ENCODE results near the gene ORC5. TPM values are rescaled to one million over a fixed set of nuclear protein-coding genes. Genes with fewer than 3 reads are reported as not detected.
"Not testable (repeated sequence)": the region's sequence is repeated elsewhere in the genome, so short reads cannot be mapped to it uniquely, and the experiment has no call there.

The ORC5 gene
- total RNA-seq, 2 experiments from 2014 or later = 21.2 to 24.8 TPM

GRCh38 chr7:104179178-104179577, 28.6 kb downstream of the ORC5 start:
- no peak for ATAC-seq

GRCh38 chr7:104177565-104178083, 30.2 kb downstream of the ORC5 start:
- CTCF ChIA-PET; H3K27me3 Mint-ChIP-seq (ENCODE audit: low read depth); H3K4me3 Mint-ChIP-seq; H3K4me1 Mint-ChIP-seq (ENCODE audit: low read depth); DNase-seq; POLR2A ChIA-PET; H3K27ac Mint-ChIP-seq; ATAC-seq: not testable (repeated sequence)
- H3K9me3 Mint-ChIP-seq (ENCODE audit: insufficient read depth) = peaks cover 20% of the 10 kb centered on the region
- peaks cover 53% of the 10 kb centered on the region for H3K36me3 Mint-ChIP-seq (ENCODE audit: low read depth)

More at GRCh38 chr7:104179178-104179577, 28.6 kb downstream of the ORC5 start:
- no peaks in the 10 kb centered on the region for H3K27me3 Mint-ChIP-seq (ENCODE audit: low read depth)
- POLR2A ChIA-PET = no interaction called here
- DNase-seq = no peak
- peaks cover 20% of the 10 kb centered on the region for H3K9me3 Mint-ChIP-seq (ENCODE audit: insufficient read depth)
- no peak overlapping the region for H3K4me3 Mint-ChIP-seq
- H3K27ac Mint-ChIP-seq = no peak overlapping the region
- H3K4me1 Mint-ChIP-seq (ENCODE audit: low read depth) = no peaks in the 10 kb centered on the region
- peaks cover 65% of the 10 kb centered on the region for H3K36me3 Mint-ChIP-seq (ENCODE audit: low read depth)
- CTCF ChIA-PET = no interaction called here

- ATAC-seq (no peak), DNase-seq (no peak)
- CTCF ChIA-PET = no interaction called here
- Mint-ChIP-seq H3K27ac (no peak overlapping the region), H3K27me3 (ENCODE audit: low read depth) (no peaks in the 10 kb centered on the region), H3K9me3 (ENCODE audit: insufficient read depth) (peaks cover 20% of the 10 kb centered on the region), H3K4me3 (no peak overlapping the region), H3K36me3 (ENCODE audit: low read depth) (peaks cover 47% of the 10 kb centered on the region), H3K4me1 (ENCODE audit: low read depth) (no peaks in the 10 kb centered on the region)
- POLR2A ChIA-PET = no interaction called here
These were observed 31.5 kb downstream of the ORC5 start for GRCh38 chr7:104176332-104176731.

- Mint-ChIP-seq H3K9me3 (ENCODE audit: insufficient read depth) (peaks cover 16% of the 10 kb centered on the region), H3K4me1 (ENCODE audit: low read depth) (no peaks in the 10 kb centered on the region), H3K36me3 (ENCODE audit: low read depth) (peaks cover 47% of the 10 kb centered on the region), H3K27me3 (ENCODE audit: low read depth) (no peaks in the 10 kb centered on the region), H3K27ac (no peak overlapping the region), H3K4me3 (no peak overlapping the region)
- ATAC-seq (no peak), DNase-seq (no peak)
- POLR2A ChIA-PET = no interaction called here
- CTCF ChIA-PET = no interaction called here
These were observed 32.3 kb downstream of the ORC5 start for GRCh38 chr7:104175361-104175984.

- DNase-seq = no peak
- H3K36me3 Mint-ChIP-seq (ENCODE audit: low read depth) = peaks cover 42% of the 10 kb centered on the region
- peaks cover 12% of the 10 kb centered on the region for H3K9me3 Mint-ChIP-seq (ENCODE audit: insufficient read depth)
- no peak overlapping the region for H3K27ac Mint-ChIP-seq
- ChIA-PET CTCF (no interaction called here), POLR2A (no interaction called here)
- no peaks in the 10 kb centered on the region for H3K27me3 Mint-ChIP-seq (ENCODE audit: low read depth)
- H3K4me3 Mint-ChIP-seq = no peak overlapping the region
- no peaks in the 10 kb centered on the region for H3K4me1 Mint-ChIP-seq (ENCODE audit: low read depth)
- ATAC-seq = no peak
These were observed 33.0 kb downstream of the ORC5 start for GRCh38 chr7:104174798-104175197.

GRCh38 chr7:104162081-104162480, 45.7 kb downstream of the ORC5 start:
- H3K27ac Mint-ChIP-seq = no peak overlapping the region
- ATAC-seq (no peak), DNase-seq (no peak)
- H3K27me3 Mint-ChIP-seq (ENCODE audit: low read depth) = no peaks in the 10 kb centered on the region
- ChIA-PET CTCF (interaction anchor here (1.4 kb wide), 1 partner anchor 587 kb away, joined by 3 read pairs; no protein-coding TSS in a partner anchor), POLR2A (no interaction called here)
- no peaks in the 10 kb centered on the region for H3K9me3 Mint-ChIP-seq (ENCODE audit: insufficient read depth)
- H3K4me1 Mint-ChIP-seq (ENCODE audit: low read depth) = no peaks in the 10 kb centered on the region
- H3K4me3 Mint-ChIP-seq = no peak overlapping the region
- H3K36me3 Mint-ChIP-seq (ENCODE audit: low read depth) = peaks cover 25% of the 10 kb centered on the region

GRCh38 chr7:104161244-104161643, 46.6 kb downstream of the ORC5 start:
- H3K4me3 Mint-ChIP-seq = no peak overlapping the region
- peaks cover 1% of the 10 kb centered on the region for H3K4me1 Mint-ChIP-seq (ENCODE audit: low read depth)
- DNase-seq (no peak), ATAC-seq (no peak)
- H3K27me3 Mint-ChIP-seq (ENCODE audit: low read depth) = no peaks in the 10 kb centered on the region
- no peak overlapping the region for H3K27ac Mint-ChIP-seq
- H3K36me3 Mint-ChIP-seq (ENCODE audit: low read depth) = peaks cover 23% of the 10 kb centered on the region
- CTCF ChIA-PET = no interaction called here
- no peaks in the 10 kb centered on the region for H3K9me3 Mint-ChIP-seq (ENCODE audit: insufficient read depth)
- POLR2A ChIA-PET = no interaction called here

GRCh38 chr7:104160375-104160774, 47.4 kb downstream of the ORC5 start:
- ChIA-PET CTCF (interaction anchor here (0.7 to 1.2 kb wide), 4 partner anchors 22 to 586 kb away, joined by 3 to 5 read pairs (median 3); no protein-coding TSS in a partner anchor), POLR2A (no interaction called here)
- Mint-ChIP-seq H3K27ac (no peak overlapping the region), H3K27me3 (ENCODE audit: low read depth) (no peaks in the 10 kb centered on the region), H3K9me3 (ENCODE audit: insufficient read depth) (no peaks in the 10 kb centered on the region), H3K4me3 (no peak overlapping the region), H3K36me3 (ENCODE audit: low read depth) (peaks cover 23% of the 10 kb centered on the region), H3K4me1 (ENCODE audit: low read depth) (peaks cover 1% of the 10 kb centered on the region)
- ATAC-seq (no peak), DNase-seq (no peak)

GRCh38 chr7:104156842-104157277, 51.0 kb downstream of the ORC5 start:
- ATAC-seq = no peak
- Mint-ChIP-seq H3K9me3 (ENCODE audit: insufficient read depth) (no peaks in the 10 kb centered on the region), H3K4me1 (ENCODE audit: low read depth) (peaks cover 1% of the 10 kb centered on the region), H3K4me3 (no peak overlapping the region), H3K36me3 (ENCODE audit: low read depth) (peaks cover 8% of the 10 kb centered on the region), H3K27me3 (ENCODE audit: low read depth) (no peaks in the 10 kb centered on the region), H3K27ac (no peak overlapping the region)
- no peak for DNase-seq
- ChIA-PET POLR2A (no interaction called here), CTCF (no interaction called here)

GRCh38 chr7:104153287-104153686, 54.5 kb downstream of the ORC5 start:
- Mint-ChIP-seq H3K4me1 (ENCODE audit: low read depth) (peaks cover 1% of the 10 kb centered on the region), H3K36me3 (ENCODE audit: low read depth) (no peaks in the 10 kb centered on the region), H3K4me3 (no peak overlapping the region), H3K27ac (no peak overlapping the region), H3K27me3 (ENCODE audit: low read depth) (no peaks in the 10 kb centered on the region), H3K9me3 (ENCODE audit: insufficient read depth) (no peaks in the 10 kb centered on the region)
- ATAC-seq = no peak
- no peak for DNase-seq
- ChIA-PET POLR2A (no interaction called here), CTCF (no interaction called here)

GRCh38 chr7:104152468-104152867, 55.3 kb downstream of the ORC5 start:
- ChIA-PET POLR2A (no interaction called here), CTCF (no interaction called here)
- Mint-ChIP-seq H3K4me1 (ENCODE audit: low read depth) (peaks cover 1% of the 10 kb centered on the region), H3K4me3 (no peak overlapping the region), H3K27ac (no peak overlapping the region), H3K27me3 (ENCODE audit: low read depth) (no peaks in the 10 kb centered on the region), H3K36me3 (ENCODE audit: low read depth) (no peaks in the 10 kb centered on the region), H3K9me3 (ENCODE audit: insufficient read depth) (no peaks in the 10 kb centered on the region)
- DNase-seq (no peak), ATAC-seq (no peak)

- DNase-seq (no peak), ATAC-seq (no peak)
- Mint-ChIP-seq H3K36me3 (ENCODE audit: low read depth) (no peaks in the 10 kb centered on the region), H3K27me3 (ENCODE audit: low read depth) (no peaks in the 10 kb centered on the region), H3K27ac (no peak overlapping the region), H3K4me1 (ENCODE audit: low read depth) (no peaks in the 10 kb centered on the region), H3K4me3 (no peak overlapping the region), H3K9me3 (ENCODE audit: insufficient read depth) (no peaks in the 10 kb centered on the region)
- ChIA-PET POLR2A (no interaction called here), CTCF (interaction anchor here (1.0 kb wide), 1 partner anchor 577 kb away, joined by 3 read pairs; no protein-coding TSS in a partner anchor)
These were observed 57.3 kb downstream of the ORC5 start for GRCh38 chr7:104150470-104150869.

GRCh38 chr7:104149822-104150221, 58.0 kb downstream of the ORC5 start:
- H3K27me3 Mint-ChIP-seq (ENCODE audit: low read depth) = no peaks in the 10 kb centered on the region
- H3K4me1 Mint-ChIP-seq (ENCODE audit: low read depth) = no peaks in the 10 kb centered on the region
- CTCF ChIA-PET = no interaction called here
- no peak overlapping the region for H3K4me3 Mint-ChIP-seq
- POLR2A ChIA-PET = no interaction called here
- H3K36me3 Mint-ChIP-seq (ENCODE audit: low read depth) = peaks cover 2% of the 10 kb centered on the region
- no peaks in the 10 kb centered on the region for H3K9me3 Mint-ChIP-seq (ENCODE audit: insufficient read depth)
- ATAC-seq (no peak), DNase-seq (no peak)
- H3K27ac Mint-ChIP-seq = no peak overlapping the region
